MG63 (cell line): ENCODE measurements around the gene CMBL. TPM values are rescaled to one million over a fixed set of nuclear protein-coding genes. Genes with fewer than 3 reads are reported as not detected.
"Not testable (repeated sequence)": the region's sequence is repeated elsewhere in the genome, so short reads cannot be mapped to it uniquely, and the experiment has no call there.

Source experiments
- DNase-seq: peaks from one replicate; pipeline ENCODE4 v3.0.0-alpha.2; 2020
- H3K27me3 ChIP-seq: fragments of 250-450 bp; sonication (Bioruptor Pico); 2 replicates; pipeline ENCODE4 v1.5.1; 2020; ENCODE audit warnings: mild to moderate bottlenecking, moderate library complexity
- H3K36me3 ChIP-seq: fragments of 250-450 bp; sonication (Bioruptor Pico); 2 replicates; pipeline ENCODE4 v1.5.1; 2020; ENCODE audit warnings: mild to moderate bottlenecking, moderate library complexity
- H3K4me3 ChIP-seq: fragments of 250-450 bp; sonication (Bioruptor Pico); 2 replicates; pipeline ENCODE4 v1.5.1; 2020; ENCODE audit warnings: mild to moderate bottlenecking, moderate library complexity
- H3K9me3 ChIP-seq: fragments of 250-450 bp; sonication (Bioruptor Pico); 2 replicates; pipeline ENCODE4 v1.5.1; 2020; ENCODE audit warnings: mild to moderate bottlenecking, moderate library complexity
- total RNA-seq: library from RNA; depleted of rRNA; stranded (reverse); fragments of >200 nt; shearing (Covaris generic); gene quantifications from 2 replicates; pipeline ENCODE4 v1.2.3, GENCODE V29; 2014; ENCODE audit warnings: low replicate concordance

CMBL gene
- total RNA-seq, 1 experiment from 2014 or later: 29.1 TPM

GRCh38 chr5:10279328-10279727 is 28.4 kb downstream of the CMBL start:
- no peaks in the 10 kb centered on the region for H3K27me3 ChIP-seq

GRCh38 chr5:10278658-10279279 is 28.9 kb downstream of the CMBL start:
- Histone ChIP-seq H3K36me3 (peaks cover 13% of the 10 kb centered on the region), H3K27me3 (no peaks in the 10 kb centered on the region), H3K4me3 (no peak overlapping the region), H3K9me3 (no peaks in the 10 kb centered on the region)
- DNase-seq: no peak

More at GRCh38 chr5:10279328-10279727, 28.4 kb downstream of the CMBL start:
- DNase-seq: no peak
- Histone ChIP-seq H3K36me3 (peaks cover 15% of the 10 kb centered on the region), H3K4me3 (no peak overlapping the region), H3K9me3 (no peaks in the 10 kb centered on the region)

- H3K9me3 ChIP-seq: no peaks in the 10 kb centered on the region
- no peak overlapping the region for H3K4me3 ChIP-seq
- H3K36me3 ChIP-seq: peaks cover 8% of the 10 kb centered on the region
- no peak for DNase-seq
- H3K27me3 ChIP-seq: no peaks in the 10 kb centered on the region
These were observed 29.7 kb downstream of the CMBL start for GRCh38 chr5:10277773-10278630.

- no peak overlapping the region for H3K4me3 ChIP-seq
- peaks cover 8% of the 10 kb centered on the region for H3K36me3 ChIP-seq
- no peak for DNase-seq
- H3K9me3 ChIP-seq: no peaks in the 10 kb centered on the region
- H3K27me3 ChIP-seq: no peaks in the 10 kb centered on the region
These were observed 31.0 kb downstream of the CMBL start for GRCh38 chr5:10276691-10277090.

GRCh38 chr5:10275991-10276390 is 31.7 kb downstream of the CMBL start:
- H3K27me3 ChIP-seq: no peaks in the 10 kb centered on the region
- no peak overlapping the region for H3K4me3 ChIP-seq
- DNase-seq: no peak
- H3K9me3 ChIP-seq: no peaks in the 10 kb centered on the region
- peaks cover 8% of the 10 kb centered on the region for H3K36me3 ChIP-seq

GRCh38 chr5:10275460-10275859 is 32.2 kb downstream of the CMBL start:
- Histone ChIP-seq H3K4me3 (no peak overlapping the region), H3K27me3 (no peaks in the 10 kb centered on the region), H3K9me3 (no peaks in the 10 kb centered on the region), H3K36me3 (peaks cover 6% of the 10 kb centered on the region)
- no peak for DNase-seq

GRCh38 chr5:10272875-10273209 is 34.9 kb downstream of the CMBL start:
- not testable (repeated sequence) for DNase-seq, H3K27me3 ChIP-seq, H3K36me3 ChIP-seq, H3K9me3 ChIP-seq, H3K4me3 ChIP-seq

- peaks cover 4% of the 10 kb centered on the region for H3K36me3 ChIP-seq
- H3K9me3 ChIP-seq: no peaks in the 10 kb centered on the region
- no peak for DNase-seq
- H3K27me3 ChIP-seq: no peaks in the 10 kb centered on the region
- no peak overlapping the region for H3K4me3 ChIP-seq
These were observed 35.4 kb downstream of the CMBL start for GRCh38 chr5:10272053-10272874.

GRCh38 chr5:10268100-10268499 is 39.6 kb downstream of the CMBL start:
- Histone ChIP-seq H3K27me3 (no peaks in the 10 kb centered on the region), H3K36me3 (peaks cover 39% of the 10 kb centered on the region), H3K9me3 (no peaks in the 10 kb centered on the region), H3K4me3 (no peak overlapping the region)
- no peak for DNase-seq

- H3K27me3 ChIP-seq: no peaks in the 10 kb centered on the region
- H3K4me3 ChIP-seq: no peak overlapping the region
- no peaks in the 10 kb centered on the region for H3K9me3 ChIP-seq
- DNase-seq: no peak
- H3K36me3 ChIP-seq: peaks cover 52% of the 10 kb centered on the region
These were observed 40.9 kb downstream of the CMBL start for GRCh38 chr5:10266839-10267238.

GRCh38 chr5:10266137-10266536 is 41.6 kb downstream of the CMBL start:
- DNase-seq: no peak

GRCh38 chr5:10265245-10266109 is 42.2 kb downstream of the CMBL start:
- H3K9me3 ChIP-seq: no peaks in the 10 kb centered on the region
- no peak for DNase-seq
- H3K27me3 ChIP-seq: no peaks in the 10 kb centered on the region
- H3K4me3 ChIP-seq: no peak overlapping the region
- peaks cover 65% of the 10 kb centered on the region for H3K36me3 ChIP-seq

More at GRCh38 chr5:10266137-10266536, 41.6 kb downstream of the CMBL start:
- no peak overlapping the region for H3K4me3 ChIP-seq
- H3K36me3 ChIP-seq: peaks cover 59% of the 10 kb centered on the region
- H3K9me3 ChIP-seq: no peaks in the 10 kb centered on the region
- H3K27me3 ChIP-seq: no peaks in the 10 kb centered on the region

GRCh38 chr5:10264604-10265003 is 43.1 kb downstream of the CMBL start:
- peaks cover 74% of the 10 kb centered on the region for H3K36me3 ChIP-seq

GRCh38 chr5:10262995-10263394 is 44.7 kb downstream of the CMBL start:
- Histone ChIP-seq H3K36me3 (peaks cover 90% of the 10 kb centered on the region), H3K27me3 (no peaks in the 10 kb centered on the region), H3K9me3 (no peaks in the 10 kb centered on the region), H3K4me3 (no peak overlapping the region)
- DNase-seq: no peak

More at GRCh38 chr5:10264604-10265003, 43.1 kb downstream of the CMBL start:
- Histone ChIP-seq H3K9me3 (no peaks in the 10 kb centered on the region), H3K27me3 (no peaks in the 10 kb centered on the region), H3K4me3 (no peak overlapping the region)
- DNase-seq: no peak

GRCh38 chr5:10262121-10262774 is 45.5 kb downstream of the CMBL start:
- no peak for DNase-seq
- Histone ChIP-seq H3K36me3 (peaks cover 94% of the 10 kb centered on the region), H3K27me3 (no peaks in the 10 kb centered on the region)

GRCh38 chr5:10261065-10261464 is 46.6 kb downstream of the CMBL start:
- H3K36me3 ChIP-seq: peaks cover 100% of the 10 kb centered on the region
- no peaks in the 10 kb centered on the region for H3K27me3 ChIP-seq
- no peaks in the 10 kb centered on the region for H3K9me3 ChIP-seq
- DNase-seq: no peak
- no peak overlapping the region for H3K4me3 ChIP-seq

More at GRCh38 chr5:10262121-10262774, 45.5 kb downstream of the CMBL start:
- no peak overlapping the region for H3K4me3 ChIP-seq
- H3K9me3 ChIP-seq: no peaks in the 10 kb centered on the region
